NCI-H1417 treated with DMSO at 0.1 percent for 48 hours (cell line): ENCODE data around the gene GNA15.
A peak's percentile ranks its signal among the peaks of the same experiment; 100 is the strongest.

ENCODE experiments used
- DNase-seq: peaks from one replicate; lab custom pipeline; 2025; lab: John Stamatoyannopoulos, UW

GNA15 gene

DNA sequence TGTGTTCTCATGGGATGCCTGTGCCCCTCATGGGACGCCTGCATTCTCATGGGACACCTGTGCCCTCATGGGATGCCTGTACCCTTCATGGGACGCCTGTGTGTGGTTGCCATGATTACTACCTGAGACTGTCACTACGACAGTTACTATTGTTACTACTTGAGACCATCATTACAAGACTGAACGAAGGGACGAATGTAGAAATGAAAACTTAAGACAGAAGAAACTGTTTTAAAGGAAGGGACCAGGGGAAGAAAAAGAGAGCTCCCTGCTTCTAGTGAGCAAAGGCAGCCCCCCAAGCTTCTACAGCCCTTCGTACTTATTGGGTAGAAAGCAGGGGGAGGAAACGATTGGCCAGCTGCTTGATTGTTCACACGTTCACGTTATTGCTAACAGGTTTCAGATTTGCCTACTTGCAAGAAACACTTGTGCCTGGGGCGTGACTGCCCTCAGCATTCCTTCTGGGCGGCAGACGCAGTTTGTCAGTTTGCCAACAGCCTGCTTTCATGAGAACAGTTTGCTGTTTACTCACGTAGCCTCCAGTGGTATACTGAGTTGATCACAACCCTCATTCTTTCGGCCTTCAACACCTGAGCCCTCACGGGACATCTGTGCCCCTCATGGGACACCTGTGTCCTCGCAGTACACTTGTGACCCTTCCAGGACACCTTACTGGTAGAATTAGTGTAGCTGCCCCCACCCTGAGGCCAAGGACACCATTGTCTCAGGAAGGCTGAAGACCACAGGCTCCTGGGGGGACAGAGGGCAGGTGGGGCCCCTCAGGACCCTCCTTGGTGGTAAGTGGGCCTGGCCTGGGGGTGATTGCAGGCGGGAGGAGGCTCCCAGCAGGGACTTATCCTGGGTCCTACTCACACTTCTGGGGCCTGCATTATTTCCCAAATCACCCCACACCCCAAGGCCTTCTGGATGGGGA lies 40.2 kb downstream of the GNA15 start:
- DNase-seq = no peak

DNA sequence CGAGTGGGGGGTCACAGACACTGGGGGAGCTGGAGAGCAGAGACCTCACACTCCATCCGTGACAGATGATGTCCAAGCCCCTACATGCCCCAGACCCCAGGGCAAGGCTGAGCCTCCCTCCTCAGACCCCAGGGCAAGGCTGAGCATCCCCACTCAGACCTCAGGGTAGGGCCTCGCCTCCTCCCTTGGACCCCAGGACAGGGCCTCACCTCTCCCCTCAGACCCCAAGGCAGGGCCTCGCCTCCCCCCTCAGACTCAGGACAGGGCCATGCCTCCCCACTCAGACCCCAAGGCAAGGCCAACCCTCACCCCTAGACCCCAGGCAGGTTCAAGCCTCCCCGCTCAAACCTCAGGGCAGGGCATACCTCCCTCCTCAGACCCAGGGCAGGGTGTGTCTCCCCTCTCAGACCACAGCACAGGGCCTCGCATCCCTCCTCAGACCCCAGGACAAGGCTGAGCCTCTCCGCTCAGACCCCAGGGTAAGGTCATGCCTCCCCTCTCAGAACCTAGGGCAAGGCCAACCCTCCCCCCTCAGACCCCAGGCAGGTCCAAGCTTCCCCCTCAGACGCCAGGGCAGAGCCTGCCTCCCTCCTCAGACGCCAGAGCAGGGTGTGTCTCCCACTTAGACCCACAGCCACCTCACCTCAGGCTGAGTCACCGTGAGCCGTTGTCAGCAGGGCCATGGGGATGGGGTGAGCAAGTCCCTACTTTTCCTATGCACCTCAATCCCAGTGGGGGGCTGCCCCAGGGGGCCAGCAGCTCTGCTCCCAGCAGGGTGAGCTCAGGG lies 41.1 kb downstream of the GNA15 start:
- DNase-seq = no peak

DNA sequence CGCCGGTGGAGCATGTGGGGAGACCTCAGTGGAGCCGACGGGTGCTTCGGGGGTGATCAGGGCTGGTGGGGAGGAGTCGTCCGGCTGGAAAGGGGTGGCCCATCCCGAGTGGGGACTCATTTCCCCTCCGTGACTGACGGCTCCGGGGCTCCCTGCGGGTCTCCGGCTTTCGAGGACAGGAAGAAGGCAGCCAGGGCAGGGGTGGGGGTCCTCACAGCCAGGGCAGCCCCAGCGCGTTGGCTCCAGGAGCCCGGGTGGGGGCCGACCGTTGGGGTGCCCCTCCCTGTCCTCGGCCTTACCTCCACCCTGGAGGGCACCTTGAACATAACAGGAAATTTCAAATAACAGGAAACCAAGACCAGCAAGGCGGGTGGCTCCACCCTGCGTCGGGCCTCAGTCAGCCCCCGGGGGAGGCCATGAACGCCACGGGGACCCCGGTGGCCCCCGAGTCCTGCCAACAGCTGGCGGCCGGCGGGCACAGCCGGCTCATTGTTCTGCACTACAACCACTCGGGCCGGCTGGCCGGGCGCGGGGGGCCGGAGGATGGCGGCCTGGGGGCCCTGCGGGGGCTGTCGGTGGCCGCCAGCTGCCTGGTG lies 42.6 kb downstream of the GNA15 start, which contains the start of gene S1PR4:
S1PR4 (plus strand) TSS at position 393 of the 596 bp plus-strand sequence; CDS start at position 417, 24 bp downstream.
- DNase-seq = no peak

DNA sequence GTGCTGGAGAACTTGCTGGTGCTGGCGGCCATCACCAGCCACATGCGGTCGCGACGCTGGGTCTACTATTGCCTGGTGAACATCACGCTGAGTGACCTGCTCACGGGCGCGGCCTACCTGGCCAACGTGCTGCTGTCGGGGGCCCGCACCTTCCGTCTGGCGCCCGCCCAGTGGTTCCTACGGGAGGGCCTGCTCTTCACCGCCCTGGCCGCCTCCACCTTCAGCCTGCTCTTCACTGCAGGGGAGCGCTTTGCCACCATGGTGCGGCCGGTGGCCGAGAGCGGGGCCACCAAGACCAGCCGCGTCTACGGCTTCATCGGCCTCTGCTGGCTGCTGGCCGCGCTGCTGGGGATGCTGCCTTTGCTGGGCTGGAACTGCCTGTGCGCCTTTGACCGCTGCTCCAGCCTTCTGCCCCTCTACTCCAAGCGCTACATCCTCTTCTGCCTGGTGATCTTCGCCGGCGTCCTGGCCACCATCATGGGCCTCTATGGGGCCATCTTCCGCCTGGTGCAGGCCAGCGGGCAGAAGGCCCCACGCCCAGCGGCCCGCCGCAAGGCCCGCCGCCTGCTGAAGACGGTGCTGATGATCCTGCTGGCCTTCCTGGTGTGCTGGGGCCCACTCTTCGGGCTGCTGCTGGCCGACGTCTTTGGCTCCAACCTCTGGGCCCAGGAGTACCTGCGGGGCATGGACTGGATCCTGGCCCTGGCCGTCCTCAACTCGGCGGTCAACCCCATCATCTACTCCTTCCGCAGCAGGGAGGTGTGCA lies 43.3 kb downstream of the GNA15 start:
- no peak for DNase-seq

DNA sequence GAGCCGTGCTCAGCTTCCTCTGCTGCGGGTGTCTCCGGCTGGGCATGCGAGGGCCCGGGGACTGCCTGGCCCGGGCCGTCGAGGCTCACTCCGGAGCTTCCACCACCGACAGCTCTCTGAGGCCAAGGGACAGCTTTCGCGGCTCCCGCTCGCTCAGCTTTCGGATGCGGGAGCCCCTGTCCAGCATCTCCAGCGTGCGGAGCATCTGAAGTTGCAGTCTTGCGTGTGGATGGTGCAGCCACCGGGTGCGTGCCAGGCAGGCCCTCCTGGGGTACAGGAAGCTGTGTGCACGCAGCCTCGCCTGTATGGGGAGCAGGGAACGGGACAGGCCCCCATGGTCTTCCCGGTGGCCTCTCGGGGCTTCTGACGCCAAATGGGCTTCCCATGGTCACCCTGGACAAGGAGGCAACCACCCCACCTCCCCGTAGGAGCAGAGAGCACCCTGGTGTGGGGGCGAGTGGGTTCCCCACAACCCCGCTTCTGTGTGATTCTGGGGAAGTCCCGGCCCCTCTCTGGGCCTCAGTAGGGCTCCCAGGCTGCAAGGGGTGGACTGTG lies 44.0 kb downstream of the GNA15 start:
- DNase-seq = no peak

- no peak for DNase-seq
These were observed 48.1 kb downstream of the GNA15 start for GRCh38 chr19:3183721-3184641.

DNA sequence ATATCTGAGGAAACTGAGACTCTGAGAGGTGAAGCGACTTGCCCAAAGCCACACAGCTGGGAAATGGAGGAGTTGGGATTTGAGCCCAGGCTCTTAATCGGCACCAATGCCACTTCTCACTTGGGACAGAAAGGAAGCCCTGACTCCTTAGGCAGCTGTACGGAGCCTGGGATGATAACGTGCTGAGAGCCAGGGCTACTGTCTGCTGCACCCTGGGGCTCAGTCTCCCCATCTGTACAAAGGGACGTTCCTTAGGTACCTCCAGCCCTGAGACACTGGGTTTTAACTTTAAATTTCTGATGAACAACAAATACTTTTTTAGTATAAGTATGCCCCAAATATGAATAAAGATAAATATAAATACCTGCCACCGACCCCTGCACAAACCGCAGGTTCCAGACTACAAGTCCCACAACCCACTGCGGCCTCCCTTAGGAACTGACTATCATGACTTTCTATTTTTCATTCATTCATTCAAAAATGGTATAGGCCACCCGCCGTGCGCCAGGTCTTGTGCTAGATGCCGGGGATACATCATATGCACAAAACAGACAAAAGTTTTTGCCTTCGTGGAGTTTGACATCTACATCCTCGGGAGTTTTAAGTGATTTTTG lies 49.1 kb downstream of the GNA15 start:
- no peak for DNase-seq

DNA sequence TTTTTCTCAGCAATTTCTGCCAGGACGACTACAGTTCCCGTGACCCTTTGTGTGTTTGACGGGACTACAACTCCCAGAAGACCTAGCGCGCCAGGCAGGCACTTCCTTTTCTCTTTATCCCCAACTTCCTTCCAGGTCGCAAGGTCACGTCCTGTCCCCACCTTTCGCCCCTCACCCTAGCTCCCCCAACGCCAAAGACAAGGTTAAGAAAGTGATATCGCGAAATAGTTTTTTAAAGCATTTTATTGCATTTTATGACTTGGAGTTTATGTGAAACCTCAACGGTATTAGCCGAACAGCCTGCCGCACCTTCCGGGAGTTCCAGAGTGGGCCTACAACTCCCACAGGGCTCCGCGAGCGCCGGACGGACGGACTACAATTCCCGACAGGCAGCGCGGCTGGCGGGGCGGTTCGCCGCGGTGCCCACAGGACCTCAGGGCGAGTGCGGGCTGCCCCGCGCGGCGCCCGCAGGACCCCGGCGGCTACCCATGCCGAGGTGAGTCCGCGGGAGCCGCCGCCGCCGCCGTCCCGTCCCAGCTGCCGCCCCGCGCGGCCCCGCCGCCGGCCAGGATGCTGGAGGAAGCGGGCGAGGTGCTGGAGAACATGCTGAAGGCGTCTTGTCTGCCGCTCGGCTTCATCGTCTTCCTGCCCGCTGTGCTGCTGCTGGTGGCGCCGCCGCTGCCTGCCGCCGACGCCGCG lies 49.8 kb downstream of the GNA15 start, which contains the start of gene NCLN:
NCLN (plus strand) TSS at position 470 of the 699 bp plus-strand sequence; CDS start at position 571, 101 bp downstream.
- DNase-seq = peak; percentile 99

GRCh38 chr19:3186160-3186688 lies 50.4 kb downstream of the GNA15 start:
- DNase-seq = no peak

GRCh38 chr19:3186891-3187661 lies 51.2 kb downstream of the GNA15 start:
- no peak for DNase-seq

DNA sequence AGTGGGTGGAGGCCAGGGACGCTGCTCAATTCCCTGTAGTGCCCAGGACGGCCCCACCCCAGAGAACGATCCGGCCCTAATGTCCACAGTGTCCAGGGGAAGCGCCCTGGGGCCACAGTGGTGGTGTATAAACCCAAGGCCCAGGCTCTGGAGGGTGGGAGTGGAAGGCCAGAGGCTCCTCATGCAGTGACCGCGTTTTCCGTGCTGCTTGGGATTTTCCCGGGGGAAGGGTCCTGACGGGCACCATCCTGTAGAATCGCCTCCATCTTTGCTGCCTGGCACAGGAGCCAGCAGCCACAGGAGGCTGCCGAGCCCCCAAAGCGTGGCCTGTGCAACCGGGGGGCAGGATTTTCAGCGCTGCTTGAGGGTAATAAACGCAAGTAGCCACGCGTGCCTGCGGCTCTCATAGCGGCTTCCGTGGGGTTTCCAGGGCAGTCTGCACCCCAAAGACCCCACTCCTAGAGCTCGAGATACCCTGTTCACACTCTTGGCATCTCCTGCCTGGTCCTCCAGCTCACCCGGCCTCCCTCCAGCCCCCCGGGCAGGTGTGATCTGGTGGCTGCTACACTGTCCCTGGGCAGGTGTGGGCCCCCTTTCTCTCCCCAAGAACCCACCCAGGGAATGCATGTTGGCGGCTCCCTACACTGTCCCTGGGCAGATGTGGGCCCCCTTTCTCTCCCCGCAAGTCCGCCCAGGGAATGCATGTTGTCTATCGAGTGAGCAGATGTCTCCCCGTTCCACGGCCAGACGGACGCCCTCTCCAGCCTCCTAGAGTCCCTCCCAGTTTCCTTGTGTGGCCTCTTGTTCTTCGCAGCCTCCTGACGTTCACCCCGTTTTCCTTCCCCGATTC lies 52.1 kb downstream of the GNA15 start:
- DNase-seq = no peak

DNA sequence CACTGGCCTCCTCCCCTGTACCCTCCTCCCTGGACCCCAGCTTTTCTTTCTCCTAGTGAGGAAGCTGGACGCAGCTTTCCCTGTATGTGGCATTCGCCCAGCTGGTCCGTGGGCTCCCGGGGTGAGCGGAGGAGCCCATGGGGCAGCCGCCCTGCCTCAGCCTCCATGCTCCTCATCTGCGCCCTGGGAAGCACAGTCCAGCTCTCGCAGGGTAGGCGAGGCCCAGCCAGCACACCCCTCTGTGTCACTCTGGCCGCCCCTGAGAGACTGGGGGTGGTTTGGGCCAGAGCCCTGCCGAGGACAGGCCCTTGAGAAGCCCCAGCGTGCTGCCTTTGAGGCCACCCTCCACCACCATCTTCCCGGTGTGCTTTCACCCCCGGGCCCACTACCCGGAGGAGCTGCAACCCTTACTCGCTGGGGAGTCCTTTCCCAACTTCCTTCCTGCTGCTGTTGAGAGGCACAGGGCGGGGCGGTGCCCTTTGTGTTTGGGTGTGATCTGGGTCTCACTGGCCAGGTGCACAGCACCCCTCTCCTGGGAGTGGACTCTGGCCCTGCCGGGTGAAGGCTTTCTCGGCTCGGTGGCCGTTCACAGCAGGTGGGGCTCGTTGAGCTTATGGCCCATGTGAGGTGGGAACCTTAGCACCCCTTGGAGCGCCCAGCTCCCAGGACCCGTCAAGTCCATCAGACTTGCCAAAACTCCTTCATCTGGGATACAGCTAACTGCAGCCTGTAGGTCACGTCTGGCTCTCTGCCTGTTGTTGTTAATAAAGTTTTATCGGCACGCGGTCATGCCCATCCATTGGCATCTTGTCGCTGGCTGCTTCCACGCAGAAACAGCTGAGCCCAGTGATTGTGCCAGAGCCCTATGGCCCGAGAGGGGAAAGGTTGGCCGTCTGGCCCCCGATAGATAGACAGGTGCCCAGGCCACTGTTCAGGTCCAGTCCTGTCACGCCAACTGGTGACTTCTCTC lies 53.1 kb downstream of the GNA15 start:
- DNase-seq = no peak

DNA sequence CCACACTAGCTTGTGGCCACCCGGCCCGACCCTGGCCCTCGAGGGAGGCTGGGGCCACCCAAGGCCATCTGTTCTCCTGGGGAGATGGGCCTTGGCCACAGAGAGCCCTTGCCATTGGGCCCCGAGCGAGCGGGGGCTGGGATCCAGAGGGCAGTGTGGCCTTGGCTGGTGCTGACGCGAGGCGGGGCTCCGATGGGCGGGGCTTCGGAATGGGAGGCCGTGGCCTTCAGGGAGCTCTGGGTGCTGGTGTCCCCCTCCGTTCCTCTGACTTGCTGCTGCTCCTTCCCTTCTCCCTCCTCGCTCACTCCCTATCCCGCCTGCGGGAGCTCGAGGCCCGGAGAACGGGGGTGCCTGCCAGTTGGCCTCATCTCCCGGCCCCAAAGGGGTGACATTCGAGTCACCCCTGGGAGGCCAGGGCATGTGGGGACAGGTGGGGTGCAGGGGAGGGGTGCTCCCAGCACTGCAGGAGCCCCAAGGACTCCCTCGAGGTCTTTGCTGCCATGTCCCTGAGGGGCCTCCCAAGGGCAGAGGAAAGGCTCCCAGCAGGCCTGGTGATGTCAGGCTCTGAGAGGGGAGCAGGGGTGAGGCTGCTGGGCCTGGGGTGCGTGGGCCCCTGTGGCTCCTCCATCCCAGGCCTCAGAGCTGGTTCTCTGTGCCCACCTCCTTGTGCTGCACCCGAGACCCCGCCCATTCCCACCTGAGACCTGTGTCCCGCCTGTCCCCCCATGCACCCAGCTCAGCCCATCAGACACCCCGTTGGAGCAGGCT lies 54.1 kb downstream of the GNA15 start:
- DNase-seq = no peak

DNA sequence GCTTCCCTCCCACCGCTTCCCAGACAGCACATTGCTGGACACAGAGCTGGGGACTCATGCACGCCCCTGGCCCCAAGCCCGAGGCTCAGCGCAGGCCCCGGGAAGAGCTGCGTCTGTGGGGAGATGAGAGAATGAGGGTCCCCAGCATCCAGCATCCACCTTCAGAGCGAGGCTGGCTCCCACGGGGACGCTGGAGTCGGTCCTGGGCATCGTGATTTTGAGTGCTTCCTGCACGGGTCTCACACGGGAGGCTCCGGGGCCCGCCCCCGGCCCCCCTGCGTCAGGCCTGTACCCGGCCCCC lies 54.6 kb downstream of the GNA15 start:
- no peak for DNase-seq
